ENCODE measurements around the gene OR8A1. TPM values are rescaled to one million over a fixed set of nuclear protein-coding genes. Genes with fewer than 3 reads are reported as not detected.

The OR8A1 gene
- not detected in 2 replicates for total RNA-seq (2014; rRNA removed; shearing (Covaris generic); ENCODE audit: low replicate concordance)

DNA sequence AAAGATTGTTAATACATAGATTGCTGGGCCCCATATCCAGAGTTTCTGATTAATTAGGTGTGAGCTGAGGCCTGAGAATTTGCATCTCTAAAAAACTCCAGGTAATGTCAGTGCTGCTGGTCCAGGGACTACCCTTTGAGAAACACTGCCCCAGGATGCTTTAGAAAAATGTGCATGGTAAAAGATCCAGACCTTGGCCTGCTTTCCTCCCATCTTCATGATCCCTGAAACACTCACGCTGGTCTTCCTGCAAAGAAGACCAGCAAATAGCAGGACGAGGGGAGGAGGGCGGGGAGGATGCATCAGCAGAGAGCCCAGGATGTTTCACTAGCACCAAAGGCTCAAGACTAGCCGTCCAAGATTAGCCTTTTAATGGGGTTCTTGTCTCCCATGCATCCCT lies at the start of gene OR8A1:
TSS of gene OR8A1 (plus strand) at position 301 of the 400 bp plus-strand sequence. CDS start 123 bp downstream, outside the sequence.
- Histone ChIP-seq H3K9me2 (replicated peaks; ENCODE audit: insufficient read depth, low read length) (no peaks in the 10 kb centered on the region), H2AFZ (ENCODE audit: low read length) (no peak within 1 kb of the TSS), H3K4me2 (ENCODE audit: low read depth, low read length, poor library complexity, severe bottlenecking) (no peak within 1 kb of the TSS), H3K9ac (ENCODE audit: low read length) (no peak within 1 kb of the TSS), H4K20me1 (ENCODE audit: insufficient read depth, low read depth, low read length) (no peaks in the 10 kb centered on the region), H3K36me3 (ENCODE audit: insufficient read depth, low read length) (no peaks in the 10 kb centered on the region), H3K9me3 (ENCODE audit: low read length) (no peaks in the 10 kb centered on the region), H3K4me1 (ENCODE audit: low read length) (no peaks in the 10 kb centered on the region), H3K4me3 (ENCODE audit: low read length) (no peak within 1 kb of the TSS), H3K79me2 (ENCODE audit: low read length) (no peaks in the 10 kb centered on the region), H3K27ac (ENCODE audit: low read length) (no peak within 1 kb of the TSS), H3K27me3 (ENCODE audit: low read length) (no peaks in the 10 kb centered on the region)
- no peak for DNase-seq

DNA sequence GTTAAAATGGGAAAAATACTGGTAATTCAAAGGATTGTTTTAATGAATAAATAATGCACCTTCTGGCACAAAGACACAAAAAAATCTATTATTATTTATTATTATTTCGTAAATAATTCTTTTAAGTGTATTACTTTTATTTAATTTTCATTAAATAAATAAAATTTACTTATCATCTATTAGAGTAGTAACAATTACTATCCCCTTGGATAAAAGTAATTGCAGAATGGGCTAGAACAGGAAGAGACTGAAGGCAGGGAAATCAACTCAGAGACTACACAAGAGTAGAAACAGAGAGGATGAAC lies 49.3 kb upstream of the OR8A1 start:
- H4K20me1 ChIP-seq (ENCODE audit: insufficient read depth, low read depth, low read length): no peaks in the 10 kb centered on the region
- no peaks in the 10 kb centered on the region for H3K4me1 ChIP-seq (ENCODE audit: low read length)
- no peaks in the 10 kb centered on the region for H3K9me3 ChIP-seq (ENCODE audit: low read length)
- no peak overlapping the region for H3K27ac ChIP-seq (ENCODE audit: low read length)
- H3K9me2 ChIP-seq (replicated peaks; ENCODE audit: insufficient read depth, low read length): no peaks in the 10 kb centered on the region
- H2AFZ ChIP-seq (ENCODE audit: low read length): no peak overlapping the region
- H3K4me2 ChIP-seq (ENCODE audit: low read depth, low read length, poor library complexity, severe bottlenecking): no peak overlapping the region
- H3K9ac ChIP-seq (ENCODE audit: low read length): no peak overlapping the region
- H3K36me3 ChIP-seq (ENCODE audit: insufficient read depth, low read length): no peaks in the 10 kb centered on the region
- no peaks in the 10 kb centered on the region for H3K27me3 ChIP-seq (ENCODE audit: low read length)
- H3K4me3 ChIP-seq (ENCODE audit: low read length): no peak overlapping the region
- H3K79me2 ChIP-seq (ENCODE audit: low read length): no peaks in the 10 kb centered on the region
- no peak for DNase-seq

DNA sequence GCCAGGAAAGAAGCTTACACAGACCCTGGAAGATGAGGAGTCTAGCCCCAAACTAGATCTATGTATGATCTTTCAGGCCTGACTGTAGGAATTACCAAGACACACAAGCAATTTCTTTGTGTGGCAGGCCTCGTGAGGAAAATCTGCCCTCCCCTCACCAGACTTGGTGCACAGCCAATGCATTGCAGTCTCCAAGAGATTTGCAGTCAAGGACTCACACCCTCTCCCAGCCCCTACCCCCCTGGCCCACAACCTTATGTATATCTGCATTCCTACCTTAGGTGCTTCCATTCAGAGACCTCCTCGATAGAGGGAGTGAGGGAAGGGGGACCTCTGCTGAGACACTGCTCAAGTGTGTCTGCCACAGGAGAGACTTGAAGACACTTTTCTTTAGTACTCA lies 36.2 kb upstream of the OR8A1 start:
- Histone ChIP-seq H3K4me2 (ENCODE audit: low read depth, low read length, poor library complexity, severe bottlenecking) (no peak overlapping the region), H4K20me1 (ENCODE audit: insufficient read depth, low read depth, low read length) (no peaks in the 10 kb centered on the region), H3K4me1 (ENCODE audit: low read length) (no peaks in the 10 kb centered on the region), H3K36me3 (ENCODE audit: insufficient read depth, low read length) (no peaks in the 10 kb centered on the region), H3K9me3 (ENCODE audit: low read length) (no peaks in the 10 kb centered on the region), H3K79me2 (ENCODE audit: low read length) (no peaks in the 10 kb centered on the region), H3K27me3 (ENCODE audit: low read length) (no peaks in the 10 kb centered on the region), H3K9me2 (replicated peaks; ENCODE audit: insufficient read depth, low read length) (no peaks in the 10 kb centered on the region), H2AFZ (ENCODE audit: low read length) (no peak overlapping the region), H3K4me3 (ENCODE audit: low read length) (no peak overlapping the region), H3K27ac (ENCODE audit: low read length) (no peak overlapping the region), H3K9ac (ENCODE audit: low read length) (no peak overlapping the region)
- DNase-seq: no peak

DNA sequence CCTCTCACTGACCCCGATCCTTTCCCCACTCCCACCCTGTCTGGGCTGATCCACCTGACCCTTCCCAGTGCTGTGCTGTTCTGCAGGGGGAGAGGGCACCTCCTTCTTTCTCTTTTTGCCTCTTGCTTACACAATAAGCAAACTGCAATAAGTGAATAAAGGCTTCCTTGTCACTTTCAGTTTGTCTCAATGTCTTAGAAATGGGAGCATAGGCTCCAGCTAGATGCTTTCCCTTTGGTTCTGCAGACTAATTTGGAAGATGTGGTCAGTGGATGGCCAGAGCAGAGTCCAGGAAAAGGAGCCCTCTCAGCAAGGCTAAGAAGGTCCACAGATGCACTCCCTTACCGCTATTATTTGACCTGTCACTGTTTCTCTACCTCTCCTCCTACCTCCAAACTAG lies 35.7 kb upstream of the OR8A1 start:
- Histone ChIP-seq H2AFZ (ENCODE audit: low read length) (no peak overlapping the region), H3K27me3 (ENCODE audit: low read length) (no peaks in the 10 kb centered on the region), H3K79me2 (ENCODE audit: low read length) (no peaks in the 10 kb centered on the region), H3K9me2 (replicated peaks; ENCODE audit: insufficient read depth, low read length) (no peaks in the 10 kb centered on the region), H3K9ac (ENCODE audit: low read length) (no peak overlapping the region), H3K36me3 (ENCODE audit: insufficient read depth, low read length) (no peaks in the 10 kb centered on the region), H3K9me3 (ENCODE audit: low read length) (no peaks in the 10 kb centered on the region), H4K20me1 (ENCODE audit: insufficient read depth, low read depth, low read length) (no peaks in the 10 kb centered on the region), H3K4me2 (ENCODE audit: low read depth, low read length, poor library complexity, severe bottlenecking) (no peak overlapping the region), H3K4me1 (ENCODE audit: low read length) (no peaks in the 10 kb centered on the region), H3K4me3 (ENCODE audit: low read length) (no peak overlapping the region), H3K27ac (ENCODE audit: low read length) (no peak overlapping the region)
- no peak for DNase-seq

DNA sequence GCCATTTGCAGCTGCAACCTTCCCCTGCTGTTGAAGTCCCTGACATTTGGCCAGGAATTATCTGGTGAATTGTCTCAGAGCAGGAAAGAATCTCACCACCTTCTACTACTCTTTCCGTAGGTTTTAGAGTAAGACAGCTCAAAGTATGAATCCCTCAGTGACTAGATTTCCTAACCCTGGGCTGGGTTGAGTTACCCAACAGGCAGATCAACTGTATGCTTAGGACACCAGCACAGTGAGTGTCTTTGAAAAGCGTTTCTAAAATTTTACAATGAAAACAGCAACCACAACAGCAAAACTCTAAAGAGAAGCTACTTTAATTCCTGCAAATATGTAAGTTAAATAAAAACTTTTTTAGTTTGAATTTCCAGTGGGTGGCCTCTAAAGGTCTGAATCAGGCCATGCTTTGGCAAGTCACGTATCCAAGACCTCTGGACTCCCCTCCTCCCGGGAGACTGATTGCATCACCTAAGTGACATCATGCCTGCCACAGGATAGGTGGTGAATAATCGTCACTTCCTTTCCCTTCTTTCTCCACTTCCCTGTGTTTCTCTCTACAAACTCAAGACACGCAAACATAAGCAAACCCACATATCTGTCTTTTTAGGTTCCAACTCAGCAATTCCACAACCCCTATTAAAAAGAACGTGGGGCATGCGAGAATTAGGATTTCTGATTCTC lies 34.1 kb upstream of the OR8A1 start:
- H3K9ac ChIP-seq (ENCODE audit: low read length): no peak overlapping the region
- H3K4me2 ChIP-seq (ENCODE audit: low read depth, low read length, poor library complexity, severe bottlenecking): no peak overlapping the region
- no peaks in the 10 kb centered on the region for H3K4me1 ChIP-seq (ENCODE audit: low read length)
- no peaks in the 10 kb centered on the region for H4K20me1 ChIP-seq (ENCODE audit: insufficient read depth, low read depth, low read length)
- no peak overlapping the region for H3K4me3 ChIP-seq (ENCODE audit: low read length)
- no peaks in the 10 kb centered on the region for H3K27me3 ChIP-seq (ENCODE audit: low read length)
- H3K36me3 ChIP-seq (ENCODE audit: insufficient read depth, low read length): no peaks in the 10 kb centered on the region
- DNase-seq: no peak
- no peaks in the 10 kb centered on the region for H3K79me2 ChIP-seq (ENCODE audit: low read length)
- no peaks in the 10 kb centered on the region for H3K9me3 ChIP-seq (ENCODE audit: low read length)
- no peak overlapping the region for H2AFZ ChIP-seq (ENCODE audit: low read length)
- H3K9me2 ChIP-seq (replicated peaks; ENCODE audit: insufficient read depth, low read length): no peaks in the 10 kb centered on the region
- no peak overlapping the region for H3K27ac ChIP-seq (ENCODE audit: low read length)

DNA sequence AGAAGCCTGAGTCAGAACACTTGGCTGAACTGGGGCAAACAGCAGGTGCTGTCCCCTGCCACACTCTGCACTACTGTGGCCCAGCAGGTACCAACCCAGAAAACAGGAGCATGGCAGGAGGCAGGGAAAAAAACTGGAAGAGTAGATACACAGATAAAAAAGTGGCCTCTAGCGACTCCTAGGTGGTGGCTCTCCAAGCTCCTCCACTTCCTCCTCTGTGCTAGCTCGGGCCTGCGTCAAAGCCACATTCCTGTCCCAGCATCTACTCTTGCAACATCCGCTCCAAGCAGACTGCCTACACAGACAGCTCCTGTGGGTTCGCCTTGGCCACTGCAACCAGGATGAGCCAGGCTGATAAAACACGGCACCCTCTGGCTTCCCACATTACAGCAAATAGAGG lies 33.3 kb upstream of the OR8A1 start:
- H4K20me1 ChIP-seq (ENCODE audit: insufficient read depth, low read depth, low read length): no peaks in the 10 kb centered on the region
- no peak overlapping the region for H3K4me2 ChIP-seq (ENCODE audit: low read depth, low read length, poor library complexity, severe bottlenecking)
- H3K9ac ChIP-seq (ENCODE audit: low read length): no peak overlapping the region
- no peak overlapping the region for H3K4me3 ChIP-seq (ENCODE audit: low read length)
- no peak for DNase-seq
- H3K9me2 ChIP-seq (replicated peaks; ENCODE audit: insufficient read depth, low read length): no peaks in the 10 kb centered on the region
- no peaks in the 10 kb centered on the region for H3K27me3 ChIP-seq (ENCODE audit: low read length)
- no peak overlapping the region for H2AFZ ChIP-seq (ENCODE audit: low read length)
- H3K4me1 ChIP-seq (ENCODE audit: low read length): no peaks in the 10 kb centered on the region
- H3K36me3 ChIP-seq (ENCODE audit: insufficient read depth, low read length): no peaks in the 10 kb centered on the region
- no peak overlapping the region for H3K27ac ChIP-seq (ENCODE audit: low read length)
- H3K79me2 ChIP-seq (ENCODE audit: low read length): no peaks in the 10 kb centered on the region
- no peaks in the 10 kb centered on the region for H3K9me3 ChIP-seq (ENCODE audit: low read length)

DNA sequence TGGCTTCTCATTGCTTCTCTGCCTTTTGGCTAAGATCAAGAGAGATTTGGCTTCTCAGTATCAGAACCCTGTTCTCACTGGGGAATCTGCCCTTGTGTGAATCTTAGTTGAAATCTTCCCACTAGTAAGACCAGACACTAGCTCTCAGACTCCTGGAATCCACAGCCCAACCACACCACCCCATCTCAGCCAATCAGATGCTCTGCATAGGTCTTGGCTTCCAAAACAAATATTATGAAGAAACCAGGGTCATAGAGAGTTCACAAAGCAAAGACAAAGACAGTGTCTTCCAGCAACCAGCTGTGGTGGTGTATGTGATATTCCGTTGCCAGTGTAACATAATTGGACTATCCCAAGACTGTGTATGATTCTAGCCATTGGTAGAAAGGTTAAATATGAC lies 31.8 kb upstream of the OR8A1 start:
- H3K27me3 ChIP-seq (ENCODE audit: low read length): no peaks in the 10 kb centered on the region
- H2AFZ ChIP-seq (ENCODE audit: low read length): no peak overlapping the region
- H3K27ac ChIP-seq (ENCODE audit: low read length): no peak overlapping the region
- no peaks in the 10 kb centered on the region for H4K20me1 ChIP-seq (ENCODE audit: insufficient read depth, low read depth, low read length)
- no peak overlapping the region for H3K9ac ChIP-seq (ENCODE audit: low read length)
- no peaks in the 10 kb centered on the region for H3K36me3 ChIP-seq (ENCODE audit: insufficient read depth, low read length)
- H3K9me2 ChIP-seq (replicated peaks; ENCODE audit: insufficient read depth, low read length): no peaks in the 10 kb centered on the region
- H3K4me3 ChIP-seq (ENCODE audit: low read length): no peak overlapping the region
- DNase-seq: no peak
- H3K4me2 ChIP-seq (ENCODE audit: low read depth, low read length, poor library complexity, severe bottlenecking): no peak overlapping the region
- no peaks in the 10 kb centered on the region for H3K4me1 ChIP-seq (ENCODE audit: low read length)
- H3K79me2 ChIP-seq (ENCODE audit: low read length): no peaks in the 10 kb centered on the region
- H3K9me3 ChIP-seq (ENCODE audit: low read length): no peaks in the 10 kb centered on the region

DNA sequence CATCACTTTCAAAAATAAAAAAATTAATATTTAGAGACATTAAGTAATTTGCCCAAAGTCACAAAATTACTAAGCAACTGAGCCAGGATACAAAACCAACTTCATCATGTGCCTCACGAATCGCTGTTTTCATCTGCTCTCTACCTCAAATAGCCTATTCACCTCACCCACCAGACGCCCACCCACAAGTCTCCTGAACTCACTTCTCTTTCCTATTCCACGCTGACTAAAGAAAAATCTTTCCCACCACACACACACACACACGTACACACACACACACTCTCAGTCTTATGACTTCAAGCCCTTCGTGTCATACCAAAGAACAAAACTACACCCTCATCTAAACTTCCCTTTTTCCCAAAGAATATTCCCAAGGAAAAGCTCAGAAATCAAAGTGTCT lies 28.6 kb upstream of the OR8A1 start:
- no peaks in the 10 kb centered on the region for H3K27me3 ChIP-seq (ENCODE audit: low read length)
- H3K27ac ChIP-seq (ENCODE audit: low read length): no peak overlapping the region
- no peaks in the 10 kb centered on the region for H3K4me1 ChIP-seq (ENCODE audit: low read length)
- no peaks in the 10 kb centered on the region for H3K9me3 ChIP-seq (ENCODE audit: low read length)
- H3K9ac ChIP-seq (ENCODE audit: low read length): no peak overlapping the region
- no peak overlapping the region for H2AFZ ChIP-seq (ENCODE audit: low read length)
- no peaks in the 10 kb centered on the region for H3K36me3 ChIP-seq (ENCODE audit: insufficient read depth, low read length)
- DNase-seq: no peak
- no peaks in the 10 kb centered on the region for H4K20me1 ChIP-seq (ENCODE audit: insufficient read depth, low read depth, low read length)
- no peaks in the 10 kb centered on the region for H3K79me2 ChIP-seq (ENCODE audit: low read length)
- no peaks in the 10 kb centered on the region for H3K9me2 ChIP-seq (replicated peaks; ENCODE audit: insufficient read depth, low read length)
- H3K4me3 ChIP-seq (ENCODE audit: low read length): no peak overlapping the region
- no peak overlapping the region for H3K4me2 ChIP-seq (ENCODE audit: low read depth, low read length, poor library complexity, severe bottlenecking)

DNA sequence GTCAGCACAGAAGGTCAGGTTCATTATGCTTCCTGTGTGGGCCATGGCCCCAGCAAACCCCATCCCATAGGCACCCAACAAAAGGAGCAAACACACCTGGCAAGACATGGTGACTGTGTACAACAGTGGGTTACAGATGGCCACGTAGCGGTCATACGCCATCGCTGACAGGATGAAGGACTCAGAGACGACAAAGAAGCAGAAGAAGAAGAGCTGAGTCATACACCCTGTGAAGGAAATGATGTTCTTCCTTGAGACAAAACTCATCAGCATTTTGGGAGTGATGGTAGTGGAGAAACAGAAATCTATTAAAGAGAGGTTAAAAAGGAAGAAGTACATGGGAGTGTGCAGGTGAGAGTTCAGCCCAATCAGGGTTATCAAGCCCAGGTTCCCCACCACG lies 26.7 kb upstream of the OR8A1 start:
- H3K36me3 ChIP-seq (ENCODE audit: insufficient read depth, low read length): no peaks in the 10 kb centered on the region
- H3K9ac ChIP-seq (ENCODE audit: low read length): no peak overlapping the region
- H3K9me2 ChIP-seq (replicated peaks; ENCODE audit: insufficient read depth, low read length): no peaks in the 10 kb centered on the region
- no peak overlapping the region for H3K4me2 ChIP-seq (ENCODE audit: low read depth, low read length, poor library complexity, severe bottlenecking)
- no peak overlapping the region for H2AFZ ChIP-seq (ENCODE audit: low read length)
- no peaks in the 10 kb centered on the region for H3K27me3 ChIP-seq (ENCODE audit: low read length)
- no peaks in the 10 kb centered on the region for H4K20me1 ChIP-seq (ENCODE audit: insufficient read depth, low read depth, low read length)
- no peak for DNase-seq
- no peaks in the 10 kb centered on the region for H3K9me3 ChIP-seq (ENCODE audit: low read length)
- H3K79me2 ChIP-seq (ENCODE audit: low read length): no peaks in the 10 kb centered on the region
- no peaks in the 10 kb centered on the region for H3K4me1 ChIP-seq (ENCODE audit: low read length)
- no peak overlapping the region for H3K27ac ChIP-seq (ENCODE audit: low read length)
- no peak overlapping the region for H3K4me3 ChIP-seq (ENCODE audit: low read length)

Measured in Karpas-422 (cell line).